ENCODE results near the gene IL1RAP.

- no peak for TF ChIP-seq CTCF (conservative IDR thresholded peaks at IDR 0.05; ENCODE audit: low read depth in 2 of 2)
- TF ChIP-seq REST (IDR thresholded peaks at IDR 0.05; ENCODE audit: unreplicated experiment) = no peak
- no peak for TF ChIP-seq EZH2 (IDR thresholded peaks at IDR 0.05; ENCODE audit: low read depth, unreplicated experiment)
- no peak for TF ChIP-seq STAT1 (IDR thresholded peaks at IDR 0.05; ENCODE audit: unreplicated experiment)
- no peak for TF ChIP-seq ZNF114 (CRISPR knock-in tag; IDR thresholded peaks at IDR 0.05)
- no peak for TF ChIP-seq POLR2AphosphoS5 (IDR thresholded peaks at IDR 0.05; ENCODE audit: low read depth)
- TF ChIP-seq CREB1 (CRISPR knock-in tag; IDR thresholded peaks at IDR 0.05; ENCODE audit: low read depth) = no peak
- TF ChIP-seq NANOG (IDR thresholded peaks at IDR 0.05; ENCODE audit: borderline replicate concordance) = no peak
- TF ChIP-seq EZH2phosphoT487 (IDR thresholded peaks at IDR 0.05; ENCODE audit: unreplicated experiment) = no peak
- no peak for TF ChIP-seq ZNF331 (CRISPR knock-in tag; IDR thresholded peaks at IDR 0.05; ENCODE audit: low read depth)
Measured at GRCh38 chr3:190621927-190622326, 108.0 kb downstream of the IL1RAP start.
